ENCODE measurements around the gene PDE8A.

GRCh38 chr15:85155857-85156256 is 174.2 kb downstream of the PDE8A start:
- TF ChIP-seq GATA2 (IDR thresholded peaks at IDR 0.05; ENCODE audit: low read depth, low read length) (no peak), GATA3 (IDR thresholded peaks at IDR 0.05; ENCODE audit: low read depth, low read length) (no peak)
